Osteoblast (primary cell): ENCODE measurements around the gene RYR2. TPM values are rescaled to one million over a fixed set of nuclear protein-coding genes. Genes with fewer than 3 reads are reported as not detected.

Source experiments
- DNase-seq: peaks from one replicate; pipeline ENCODE4 v3.0.0; 2011; ENCODE audit warnings: low spot score, mixed read lengths; ENCODE audit not compliant: insufficient read length; ENCODE audit errors: missing footprints
- H2AFZ ChIP-seq: 2 replicates; pipeline ENCODE4 v1.6.0; 2011; ENCODE audit warnings: mild to moderate bottlenecking, low read length
- H3K27ac ChIP-seq: 2 replicates; pipeline ENCODE4 v1.5.1; 2011; ENCODE audit warnings: mild to moderate bottlenecking, low read depth, low read length, moderate library complexity
- H3K27me3 ChIP-seq: 2 replicates; pipeline ENCODE4 v1.6.0; 2012; ENCODE audit warnings: mild to moderate bottlenecking, control low read depth, inconsistent platforms, low read length, moderate library complexity; ENCODE audit not compliant: insufficient read depth
- H3K36me3 ChIP-seq: 2 replicates; pipeline ENCODE4 v1.5.1; 2011; ENCODE audit warnings: mild to moderate bottlenecking, low read length, control low read depth, moderate library complexity; ENCODE audit not compliant: insufficient read depth
- H3K4me1 ChIP-seq: 2 replicates; pipeline ENCODE4 v1.5.1; 2011; ENCODE audit warnings: mild to moderate bottlenecking, low read length, control low read depth, moderate library complexity; ENCODE audit not compliant: insufficient read depth
- H3K4me2 ChIP-seq: 2 replicates; pipeline ENCODE4 v1.6.0; 2011; ENCODE audit warnings: mild to moderate bottlenecking, low read length; ENCODE audit not compliant: insufficient read depth
- H3K4me3 ChIP-seq: fragments of 200-600 bp; sonication (generic); 3 replicates; pipeline ENCODE4 v1.5.1; 2012; ENCODE audit warnings: mild to moderate bottlenecking, low read length, inconsistent platforms; ENCODE audit not compliant: insufficient read depth
- H3K79me2 ChIP-seq: 2 replicates; pipeline ENCODE4 v1.6.0; 2012; ENCODE audit warnings: mild to moderate bottlenecking, low read length, control low read depth, inconsistent platforms; ENCODE audit not compliant: insufficient read depth
- H3K9me3 ChIP-seq: 2 replicates; pipeline ENCODE4 v1.5.1; 2011; ENCODE audit warnings: low read depth, low read length, control low read depth
- H4K20me1 ChIP-seq: 2 replicates; pipeline ENCODE4 v1.6.0; 2012; ENCODE audit warnings: mild to moderate bottlenecking, low read length, control low read depth; ENCODE audit not compliant: insufficient read depth
- total RNA-seq: library from RNA; depleted of rRNA; stranded (reverse); fragments of >200 nt; gene quantifications from 2 replicates; pipeline ENCODE4 v1.2.3, GENCODE V29; 2012
- TF ChIP-seq, protein P1 (sequence below): IDR thresholded peaks from 2 replicates; pipeline ENCODE4 v1.5.1; 2011; ENCODE audit warnings: mild to moderate bottlenecking, low read depth, low read length, moderate library complexity; ENCODE audit errors: extremely low read depth

The RYR2 gene
- total RNA-seq, 1 donor = not detected

DNA sequence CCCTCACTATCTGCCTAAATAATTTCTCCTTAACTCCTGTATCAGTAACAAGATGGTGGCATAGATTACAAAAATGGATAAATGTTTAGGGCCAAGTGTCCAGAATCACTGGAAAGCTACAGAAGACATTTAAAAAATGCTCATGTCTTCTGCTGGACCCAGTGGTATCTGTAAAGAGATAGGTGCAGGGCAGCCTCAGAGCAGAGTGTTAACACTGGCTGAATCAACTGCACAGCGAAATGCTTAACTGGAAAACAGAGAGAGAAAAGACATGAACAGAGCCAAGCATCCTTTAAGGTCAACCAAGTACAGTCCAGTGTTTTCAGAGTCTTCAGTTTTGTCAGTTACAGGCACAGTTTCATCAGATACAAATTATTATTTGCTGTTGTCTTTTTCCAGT lies 429.4 kb downstream of the RYR2 start:
- no peaks in the 10 kb centered on the region for H3K79me2 ChIP-seq
- H3K27ac ChIP-seq = no peak overlapping the region
- no peaks in the 10 kb centered on the region for H3K27me3 ChIP-seq
- TF ChIP-seq, protein P1, sequence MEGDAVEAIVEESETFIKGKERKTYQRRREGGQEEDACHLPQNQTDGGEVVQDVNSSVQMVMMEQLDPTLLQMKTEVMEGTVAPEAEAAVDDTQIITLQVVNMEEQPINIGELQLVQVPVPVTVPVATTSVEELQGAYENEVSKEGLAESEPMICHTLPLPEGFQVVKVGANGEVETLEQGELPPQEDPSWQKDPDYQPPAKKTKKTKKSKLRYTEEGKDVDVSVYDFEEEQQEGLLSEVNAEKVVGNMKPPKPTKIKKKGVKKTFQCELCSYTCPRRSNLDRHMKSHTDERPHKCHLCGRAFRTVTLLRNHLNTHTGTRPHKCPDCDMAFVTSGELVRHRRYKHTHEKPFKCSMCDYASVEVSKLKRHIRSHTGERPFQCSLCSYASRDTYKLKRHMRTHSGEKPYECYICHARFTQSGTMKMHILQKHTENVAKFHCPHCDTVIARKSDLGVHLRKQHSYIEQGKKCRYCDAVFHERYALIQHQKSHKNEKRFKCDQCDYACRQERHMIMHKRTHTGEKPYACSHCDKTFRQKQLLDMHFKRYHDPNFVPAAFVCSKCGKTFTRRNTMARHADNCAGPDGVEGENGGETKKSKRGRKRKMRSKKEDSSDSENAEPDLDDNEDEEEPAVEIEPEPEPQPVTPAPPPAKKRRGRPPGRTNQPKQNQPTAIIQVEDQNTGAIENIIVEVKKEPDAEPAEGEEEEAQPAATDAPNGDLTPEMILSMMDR = no peak
- H4K20me1 ChIP-seq = no peaks in the 10 kb centered on the region
- no peak for DNase-seq
- no peak overlapping the region for H2AFZ ChIP-seq
- H3K9me3 ChIP-seq = peaks cover 3% of the 10 kb centered on the region
- H3K4me1 ChIP-seq = no peaks in the 10 kb centered on the region
- H3K36me3 ChIP-seq = no peaks in the 10 kb centered on the region
- H3K4me3 ChIP-seq = no peak overlapping the region
- H3K4me2 ChIP-seq = no peak overlapping the region

DNA sequence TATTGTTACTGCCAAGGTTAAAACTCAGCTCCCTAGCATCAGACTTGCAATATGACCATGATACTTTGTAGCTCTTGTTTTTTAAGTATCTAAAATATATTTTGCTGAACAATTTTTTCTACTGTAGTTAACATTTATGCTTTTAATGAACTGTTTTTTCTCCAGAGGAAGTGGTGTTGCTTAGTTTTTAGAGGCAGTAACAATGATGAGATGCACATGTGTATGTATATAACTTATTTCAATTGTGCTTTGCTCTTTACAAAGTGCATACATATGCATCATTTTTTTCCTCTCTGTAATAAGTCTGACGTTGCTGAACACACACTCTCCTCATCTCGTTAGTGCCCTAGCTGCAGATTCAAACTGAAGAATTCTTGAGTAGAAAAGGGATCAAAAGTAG lies 430.0 kb downstream of the RYR2 start:
- TF ChIP-seq, protein P1 = no peak
- H3K27ac ChIP-seq = no peak overlapping the region
- DNase-seq = no peak
- H4K20me1 ChIP-seq = no peaks in the 10 kb centered on the region
- H3K79me2 ChIP-seq = no peaks in the 10 kb centered on the region
- no peaks in the 10 kb centered on the region for H3K27me3 ChIP-seq
- no peak overlapping the region for H2AFZ ChIP-seq
- H3K4me1 ChIP-seq = no peaks in the 10 kb centered on the region
- no peak overlapping the region for H3K4me3 ChIP-seq
- peaks cover 3% of the 10 kb centered on the region for H3K9me3 ChIP-seq
- H3K36me3 ChIP-seq = no peaks in the 10 kb centered on the region
- no peak overlapping the region for H3K4me2 ChIP-seq

- H2AFZ ChIP-seq = no peak overlapping the region
- DNase-seq = no peak
- TF ChIP-seq, protein P1 = no peak
- H3K79me2 ChIP-seq = no peaks in the 10 kb centered on the region
- H3K4me1 ChIP-seq = no peaks in the 10 kb centered on the region
- H3K4me2 ChIP-seq = no peak overlapping the region
- H3K27me3 ChIP-seq = no peaks in the 10 kb centered on the region
- peaks cover 3% of the 10 kb centered on the region for H3K9me3 ChIP-seq
- H3K27ac ChIP-seq = no peak overlapping the region
- no peaks in the 10 kb centered on the region for H4K20me1 ChIP-seq
- no peak overlapping the region for H3K4me3 ChIP-seq
- no peaks in the 10 kb centered on the region for H3K36me3 ChIP-seq
These were observed 431.9 kb downstream of the RYR2 start for GRCh38 chr1:237473854-237474253.

- Histone ChIP-seq H3K4me3 (no peak overlapping the region), H2AFZ (no peak overlapping the region), H3K4me1 (no peaks in the 10 kb centered on the region), H3K9me3 (peaks cover 7% of the 10 kb centered on the region), H4K20me1 (no peaks in the 10 kb centered on the region), H3K27ac (no peak overlapping the region), H3K36me3 (no peaks in the 10 kb centered on the region), H3K79me2 (no peaks in the 10 kb centered on the region), H3K4me2 (no peak overlapping the region), H3K27me3 (no peaks in the 10 kb centered on the region)
- TF ChIP-seq, protein P1 = no peak
- DNase-seq = no peak
These were observed 436.1 kb downstream of the RYR2 start for GRCh38 chr1:237478082-237478481.
